HEK293 (cell line): ENCODE data around the gene SLC39A1.

Source experiments
- GFI1B ChIP-seq: fragments of 450-650 bp; formaldehyde crosslinking; IDR thresholded peaks from 2 replicates; pipeline ENCODE4 v1.5.1; 2016; ENCODE audit warnings: missing biosample characterization, missing genetic modification characterization
- MYNN ChIP-seq: fragments of 450-650 bp; formaldehyde crosslinking; IDR thresholded peaks from 2 replicates; pipeline ENCODE4 v1.5.1; 2016; ENCODE audit warnings: missing biosample characterization, missing genetic modification characterization, borderline replicate concordance
- SP2 ChIP-seq: fragments of 450-650 bp; formaldehyde crosslinking; IDR thresholded peaks from 2 replicates; pipeline ENCODE4 v1.5.1; 2016; ENCODE audit warnings: missing biosample characterization, missing genetic modification characterization
- SP7 ChIP-seq: fragments of 450-650 bp; formaldehyde crosslinking; IDR thresholded peaks from 2 replicates; pipeline ENCODE4 v1.5.1; 2016; ENCODE audit warnings: missing biosample characterization, missing genetic modification characterization
- ZFP37 ChIP-seq: fragments of 450-650 bp; formaldehyde crosslinking; IDR thresholded peaks from 2 replicates; pipeline ENCODE4 v1.5.1; 2016; ENCODE audit warnings: missing biosample characterization, missing genetic modification characterization
- ZFP69B ChIP-seq: fragments of 450-650 bp; formaldehyde crosslinking; IDR thresholded peaks from 2 replicates; pipeline ENCODE4 v1.5.1; 2016; ENCODE audit warnings: missing biosample characterization, missing genetic modification characterization
- ZNF132 ChIP-seq: fragments of 450-650 bp; formaldehyde crosslinking; IDR thresholded peaks from 2 replicates; pipeline ENCODE4 v1.5.1; 2017; ENCODE audit warnings: missing biosample characterization, missing genetic modification characterization, borderline replicate concordance
- ZNF202 ChIP-seq: fragments of 450-650 bp; formaldehyde crosslinking; IDR thresholded peaks from 2 replicates; pipeline ENCODE4 v1.5.1; 2016; ENCODE audit warnings: missing biosample characterization, missing genetic modification characterization, borderline replicate concordance
- ZNF302 ChIP-seq: fragments of 450-650 bp; formaldehyde crosslinking; IDR thresholded peaks from 2 replicates; pipeline ENCODE4 v1.5.1; 2016; ENCODE audit warnings: missing biosample characterization, missing genetic modification characterization, low read depth
- ZNF324 ChIP-seq: fragments of 450-650 bp; formaldehyde crosslinking; IDR thresholded peaks from 2 replicates; pipeline ENCODE4 v1.5.1; 2016; ENCODE audit warnings: missing biosample characterization, missing genetic modification characterization
- ZNF366 ChIP-seq: fragments of 450-650 bp; formaldehyde crosslinking; conservative IDR thresholded peaks from 2 replicates; pipeline ENCODE4 v1.5.1; 2016; ENCODE audit warnings: missing biosample characterization, missing genetic modification characterization
- ZNF37A ChIP-seq: fragments of 450-650 bp; IDR thresholded peaks from 2 replicates; pipeline ENCODE4 v1.5.1; 2018; ENCODE audit warnings: missing biosample characterization, missing genetic modification characterization
- ZNF391 ChIP-seq: fragments of 450-650 bp; formaldehyde crosslinking; IDR thresholded peaks from 2 replicates; pipeline ENCODE4 v1.5.1; 2016; ENCODE audit warnings: low read depth, missing biosample characterization, missing genetic modification characterization, borderline replicate concordance
- ZNF404 ChIP-seq: fragments of 450-650 bp; formaldehyde crosslinking; IDR thresholded peaks from 2 replicates; pipeline ENCODE4 v1.5.1; 2017; ENCODE audit warnings: missing biosample characterization, missing genetic modification characterization
- ZNF423 ChIP-seq: fragments of 450-650 bp; formaldehyde crosslinking; IDR thresholded peaks from 2 replicates; pipeline ENCODE4 v1.5.1; 2016; ENCODE audit warnings: missing biosample characterization, missing genetic modification characterization
- ZNF529 ChIP-seq: fragments of 450-650 bp; formaldehyde crosslinking; IDR thresholded peaks from 2 replicates; pipeline ENCODE4 v1.5.1; 2017; ENCODE audit warnings: missing genetic modification characterization, missing biosample characterization; ENCODE audit not compliant: insufficient replicate concordance
- ZNF548 ChIP-seq: fragments of 450-650 bp; formaldehyde crosslinking; IDR thresholded peaks from 2 replicates; pipeline ENCODE4 v1.5.1; 2016; ENCODE audit warnings: missing biosample characterization, missing genetic modification characterization
- ZNF555 ChIP-seq: fragments of 450-650 bp; formaldehyde crosslinking; conservative IDR thresholded peaks from 2 replicates; pipeline ENCODE4 v1.5.1; 2017; ENCODE audit warnings: missing biosample characterization, mild to moderate bottlenecking, missing genetic modification characterization, inconsistent platforms
- ZNF600 ChIP-seq: fragments of 450-650 bp; formaldehyde crosslinking; IDR thresholded peaks from 2 replicates; pipeline ENCODE4 v1.5.1; 2016; ENCODE audit warnings: missing biosample characterization, missing genetic modification characterization
- ZNF610 ChIP-seq: fragments of 450-650 bp; formaldehyde crosslinking; IDR thresholded peaks from 2 replicates; pipeline ENCODE4 v1.5.1; 2016; ENCODE audit warnings: missing biosample characterization, missing genetic modification characterization, borderline replicate concordance
- ZNF76 ChIP-seq: fragments of 450-650 bp; formaldehyde crosslinking; IDR thresholded peaks from 2 replicates; pipeline ENCODE4; 2016; ENCODE audit warnings: low read depth, missing biosample characterization, missing genetic modification characterization, borderline replicate concordance
- TF ChIP-seq, protein P1 (sequence below): sonication (generic); formaldehyde crosslinking; IDR thresholded peaks from 2 replicates; pipeline ENCODE4 v1.8.1; 2022; ENCODE audit warnings: mild to moderate bottlenecking, moderate library complexity, missing genetic modification reagents
- TF ChIP-seq, protein P2 (sequence below): fragments of 450-650 bp; formaldehyde crosslinking; IDR thresholded peaks from 2 replicates; pipeline ENCODE4 v1.5.1; 2016; ENCODE audit warnings: missing biosample characterization, missing genetic modification characterization
- TF ChIP-seq, protein P3 (sequence below): fragments of 450-650 bp; IDR thresholded peaks from 2 replicates; pipeline ENCODE4 v1.5.1; 2018; ENCODE audit warnings: missing biosample characterization, missing genetic modification characterization
- TF ChIP-seq, protein P4 (sequence below): fragments of 450-650 bp; formaldehyde crosslinking; IDR thresholded peaks from 2 replicates; pipeline ENCODE4 v1.5.1; 2017; ENCODE audit warnings: missing biosample characterization, missing genetic modification characterization
- TF ChIP-seq, protein P5 (sequence below): fragments of 450-650 bp; formaldehyde crosslinking; IDR thresholded peaks from 2 replicates; pipeline ENCODE4 v1.5.1; 2016; ENCODE audit warnings: missing biosample characterization, missing genetic modification characterization
- TF ChIP-seq, protein P6 (sequence below): fragments of 450-650 bp; formaldehyde crosslinking; IDR thresholded peaks from 2 replicates; pipeline ENCODE4 v1.5.1; 2016; ENCODE audit warnings: missing biosample characterization, missing genetic modification characterization
- TF ChIP-seq, protein P7 (sequence below): fragments of 450-650 bp; formaldehyde crosslinking; IDR thresholded peaks from 2 replicates; pipeline ENCODE4 v1.5.1; 2016; ENCODE audit warnings: missing biosample characterization, missing genetic modification characterization

Gene SLC39A1

DNA sequence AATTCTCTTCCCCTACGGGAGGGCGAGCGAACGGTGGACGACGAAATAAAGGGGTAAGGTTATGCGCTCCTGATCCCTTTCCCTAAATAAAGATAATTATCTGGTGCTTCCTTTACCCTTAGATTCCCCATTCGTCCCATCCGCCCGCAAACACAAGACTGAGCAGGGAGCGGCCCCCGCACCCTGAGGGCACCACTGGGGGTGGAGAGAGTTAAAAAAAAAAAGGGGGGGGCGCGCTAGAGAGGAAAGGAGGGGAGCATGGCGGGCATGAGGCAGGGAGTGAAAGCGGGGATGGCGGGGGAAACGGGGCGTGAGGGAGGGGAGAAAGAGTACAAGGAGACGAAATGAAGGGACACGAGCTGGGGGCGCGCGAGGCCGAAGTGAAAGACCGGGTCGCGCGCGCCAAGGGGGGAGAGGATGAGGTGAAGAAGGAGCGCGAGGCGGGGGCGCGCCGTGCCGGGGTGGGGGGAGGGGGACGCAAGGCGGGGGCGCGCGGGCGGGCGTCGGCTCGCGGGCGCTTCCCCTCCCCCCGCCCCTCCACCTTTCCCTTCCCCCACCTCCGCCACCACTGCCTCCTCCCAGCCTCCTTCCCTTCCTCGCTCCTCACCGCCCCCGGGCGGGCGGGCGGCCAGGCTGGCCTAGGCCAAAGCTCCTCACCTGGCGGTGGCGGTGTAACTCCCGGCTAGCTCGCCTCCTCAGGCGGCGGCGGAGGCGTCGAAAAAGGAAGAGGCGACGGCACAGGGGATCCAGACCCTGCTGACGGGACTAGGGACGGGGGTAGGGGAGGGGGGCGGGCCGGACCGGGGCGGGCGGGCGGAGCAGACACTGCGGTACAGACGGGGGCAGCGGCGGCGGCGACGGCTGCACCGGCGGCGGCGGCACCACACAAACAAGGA lies 41.0 kb downstream of the SLC39A1 start (continued):
- TF ChIP-seq ZNF404 (tag by site-specific recombination) (no peak), ZNF600 (tag by site-specific recombination) (no peak), ZNF202 (tag by site-specific recombination) (no peak), ZNF391 (no peak; the same call in 1 of the 2 replicates), ZNF302 (tag by site-specific recombination) (no peak), ZNF76 (tag by site-specific recombination) (peak; percentile 62; the same call in 1 of the 2 replicates), ZNF324 (no peak), SP7 (no peak), ZNF423 (tag by site-specific recombination) (no peak), SP2 (tag by site-specific recombination) (no peak), GFI1B (tag by site-specific recombination) (no peak), ZFP69B (tag by site-specific recombination) (no peak), ZNF555 (tag by site-specific recombination) (no peak), ZNF366 (tag by site-specific recombination) (0 out of 2 replicates have a peak, but pooled peaks have one; percentile 10), MYNN (tag by site-specific recombination) (no peak), ZNF37A (tag by site-specific recombination) (no peak), ZNF610 (tag by site-specific recombination) (no peak), ZFP37 (no peak), ZNF132 (no peak), ZNF548 (tag by site-specific recombination) (no peak), ZNF529 (tag by site-specific recombination) (no peak)
- TF ChIP-seq, protein P1, sequence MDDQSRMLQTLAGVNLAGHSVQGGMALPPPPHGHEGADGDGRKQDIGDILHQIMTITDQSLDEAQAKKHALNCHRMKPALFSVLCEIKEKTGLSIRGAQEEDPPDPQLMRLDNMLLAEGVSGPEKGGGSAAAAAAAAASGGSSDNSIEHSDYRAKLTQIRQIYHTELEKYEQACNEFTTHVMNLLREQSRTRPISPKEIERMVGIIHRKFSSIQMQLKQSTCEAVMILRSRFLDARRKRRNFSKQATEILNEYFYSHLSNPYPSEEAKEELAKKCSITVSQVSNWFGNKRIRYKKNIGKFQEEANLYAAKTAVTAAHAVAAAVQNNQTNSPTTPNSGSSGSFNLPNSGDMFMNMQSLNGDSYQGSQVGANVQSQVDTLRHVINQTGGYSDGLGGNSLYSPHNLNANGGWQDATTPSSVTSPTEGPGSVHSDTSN: no peak
- TF ChIP-seq, protein P2, sequence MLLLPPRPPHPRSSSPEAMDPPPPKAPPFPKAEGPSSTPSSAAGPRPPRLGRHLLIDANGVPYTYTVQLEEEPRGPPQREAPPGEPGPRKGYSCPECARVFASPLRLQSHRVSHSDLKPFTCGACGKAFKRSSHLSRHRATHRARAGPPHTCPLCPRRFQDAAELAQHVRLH (tag by site-specific recombination): no peak
- TF ChIP-seq, protein P3, sequence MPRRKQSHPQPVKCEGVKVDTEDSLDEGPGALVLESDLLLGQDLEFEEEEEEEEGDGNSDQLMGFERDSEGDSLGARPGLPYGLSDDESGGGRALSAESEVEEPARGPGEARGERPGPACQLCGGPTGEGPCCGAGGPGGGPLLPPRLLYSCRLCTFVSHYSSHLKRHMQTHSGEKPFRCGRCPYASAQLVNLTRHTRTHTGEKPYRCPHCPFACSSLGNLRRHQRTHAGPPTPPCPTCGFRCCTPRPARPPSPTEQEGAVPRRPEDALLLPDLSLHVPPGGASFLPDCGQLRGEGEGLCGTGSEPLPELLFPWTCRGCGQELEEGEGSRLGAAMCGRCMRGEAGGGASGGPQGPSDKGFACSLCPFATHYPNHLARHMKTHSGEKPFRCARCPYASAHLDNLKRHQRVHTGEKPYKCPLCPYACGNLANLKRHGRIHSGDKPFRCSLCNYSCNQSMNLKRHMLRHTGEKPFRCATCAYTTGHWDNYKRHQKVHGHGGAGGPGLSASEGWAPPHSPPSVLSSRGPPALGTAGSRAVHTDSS: no peak
- TF ChIP-seq, protein P4, sequence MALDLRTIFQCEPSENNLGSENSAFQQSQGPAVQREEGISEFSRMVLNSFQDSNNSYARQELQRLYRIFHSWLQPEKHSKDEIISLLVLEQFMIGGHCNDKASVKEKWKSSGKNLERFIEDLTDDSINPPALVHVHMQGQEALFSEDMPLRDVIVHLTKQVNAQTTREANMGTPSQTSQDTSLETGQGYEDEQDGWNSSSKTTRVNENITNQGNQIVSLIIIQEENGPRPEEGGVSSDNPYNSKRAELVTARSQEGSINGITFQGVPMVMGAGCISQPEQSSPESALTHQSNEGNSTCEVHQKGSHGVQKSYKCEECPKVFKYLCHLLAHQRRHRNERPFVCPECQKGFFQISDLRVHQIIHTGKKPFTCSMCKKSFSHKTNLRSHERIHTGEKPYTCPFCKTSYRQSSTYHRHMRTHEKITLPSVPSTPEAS (tag by site-specific recombination): no peak
- TF ChIP-seq, protein P5, sequence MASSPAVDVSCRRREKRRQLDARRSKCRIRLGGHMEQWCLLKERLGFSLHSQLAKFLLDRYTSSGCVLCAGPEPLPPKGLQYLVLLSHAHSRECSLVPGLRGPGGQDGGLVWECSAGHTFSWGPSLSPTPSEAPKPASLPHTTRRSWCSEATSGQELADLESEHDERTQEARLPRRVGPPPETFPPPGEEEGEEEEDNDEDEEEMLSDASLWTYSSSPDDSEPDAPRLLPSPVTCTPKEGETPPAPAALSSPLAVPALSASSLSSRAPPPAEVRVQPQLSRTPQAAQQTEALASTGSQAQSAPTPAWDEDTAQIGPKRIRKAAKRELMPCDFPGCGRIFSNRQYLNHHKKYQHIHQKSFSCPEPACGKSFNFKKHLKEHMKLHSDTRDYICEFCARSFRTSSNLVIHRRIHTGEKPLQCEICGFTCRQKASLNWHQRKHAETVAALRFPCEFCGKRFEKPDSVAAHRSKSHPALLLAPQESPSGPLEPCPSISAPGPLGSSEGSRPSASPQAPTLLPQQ: 0 out of 2 replicates have a peak, but pooled peaks have one; percentile 23
- TF ChIP-seq, protein P6, sequence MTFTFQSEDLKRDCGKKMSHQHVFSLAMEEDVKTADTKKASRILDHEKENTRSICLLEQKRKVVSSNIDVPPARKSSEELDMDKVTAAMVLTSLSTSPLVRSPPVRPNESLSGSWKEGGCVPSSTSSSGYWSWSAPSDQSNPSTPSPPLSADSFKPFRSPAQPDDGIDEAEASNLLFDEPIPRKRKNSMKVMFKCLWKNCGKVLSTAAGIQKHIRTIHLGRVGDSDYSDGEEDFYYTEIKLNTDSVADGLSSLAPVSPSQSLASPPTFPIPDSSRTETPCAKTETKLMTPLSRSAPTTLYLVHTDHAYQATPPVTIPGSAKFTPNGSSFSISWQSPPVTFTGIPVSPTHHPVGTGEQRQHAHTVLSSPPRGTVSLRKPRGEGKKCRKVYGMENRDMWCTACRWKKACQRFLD (tag by site-specific recombination): no peak
- TF ChIP-seq, protein P7, sequence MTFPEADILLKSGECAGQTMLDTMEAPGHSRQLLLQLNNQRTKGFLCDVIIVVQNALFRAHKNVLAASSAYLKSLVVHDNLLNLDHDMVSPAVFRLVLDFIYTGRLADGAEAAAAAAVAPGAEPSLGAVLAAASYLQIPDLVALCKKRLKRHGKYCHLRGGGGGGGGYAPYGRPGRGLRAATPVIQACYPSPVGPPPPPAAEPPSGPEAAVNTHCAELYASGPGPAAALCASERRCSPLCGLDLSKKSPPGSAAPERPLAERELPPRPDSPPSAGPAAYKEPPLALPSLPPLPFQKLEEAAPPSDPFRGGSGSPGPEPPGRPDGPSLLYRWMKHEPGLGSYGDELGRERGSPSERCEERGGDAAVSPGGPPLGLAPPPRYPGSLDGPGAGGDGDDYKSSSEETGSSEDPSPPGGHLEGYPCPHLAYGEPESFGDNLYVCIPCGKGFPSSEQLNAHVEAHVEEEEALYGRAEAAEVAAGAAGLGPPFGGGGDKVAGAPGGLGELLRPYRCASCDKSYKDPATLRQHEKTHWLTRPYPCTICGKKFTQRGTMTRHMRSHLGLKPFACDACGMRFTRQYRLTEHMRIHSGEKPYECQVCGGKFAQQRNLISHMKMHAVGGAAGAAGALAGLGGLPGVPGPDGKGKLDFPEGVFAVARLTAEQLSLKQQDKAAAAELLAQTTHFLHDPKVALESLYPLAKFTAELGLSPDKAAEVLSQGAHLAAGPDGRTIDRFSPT (tag by site-specific recombination): no peak
